Left lung (tissue), 10 donors: Measurements from ENCODE around the gene USP21. TPM values are rescaled to one million over a fixed set of nuclear protein-coding genes. Genes with fewer than 3 reads are reported as not detected.
A peak's percentile ranks its signal among the peaks of the same experiment; 100 is the strongest.

Experiments
- ATAC-seq: fragments of 200-7000 bp; cut with Tn5 transposase; one replicate; pipeline ENCODE4 v1.9.1; 2020; ENCODE audit warnings: moderate library complexity
- DNase-seq, 4 donors: peaks; one replicate each; pipeline ENCODE4 v3.0.0-alpha.2; 2013 to 2020
- H3K27ac ChIP-seq, 2 donors: fragments of 200-600 bp; sonication (generic) in 1 of 2; one replicate each; pipeline versions ENCODE4 v1.5.0 to v1.8.0; 2020 to 2021
- H3K27me3 ChIP-seq, 2 donors: fragments of 200-600 bp; sonication (generic) in 1 of 2; one replicate each; pipeline versions ENCODE4 v1.5.0 to v1.8.0; 2020 to 2021
- H3K36me3 ChIP-seq, 2 donors: fragments of 200-600 bp; sonication (generic) in 1 of 2; one replicate each; pipeline versions ENCODE4 v1.5.0 to v1.8.0; 2020 to 2021
- H3K4me1 ChIP-seq, 2 donors: fragments of 200-600 bp; one replicate each; pipeline ENCODE4 v1.8.0; 2021
- H3K4me3 ChIP-seq, 2 donors: fragments of 200-600 bp; sonication (generic) in 1 of 2; one replicate each; pipeline versions ENCODE4 v1.5.0 to v1.8.0; 2020 to 2021; ENCODE audit warnings: mild to moderate bottlenecking in 1 of 2
- H3K9me3 ChIP-seq, 2 donors: fragments of 200-600 bp; sonication (generic) in 1 of 2; one replicate each; pipeline versions ENCODE4 v1.5.0 to v1.8.0; 2020 to 2021
- intact Hi-C, 2 donors: fragments of 100-400 bp; cut with DNase I; formaldehyde crosslinking; loops; one replicate each; pipeline versions ENCODE4 v1.11.2 to v1.14.2; 2022
- polyA plus RNA-seq, 6 donors: library from polyadenylated mRNA; unstranded; fragments of 120-200 nt; gene quantifications; one replicate each; pipeline ENCODE4 v1.2.1, GENCODE V29; 2013; ENCODE audit not compliant: insufficient read length in 6 of 6
- total RNA-seq, 2 donors: library from RNA; stranded (reverse); fragmentation: NEBNext Ultra II Directional; extraction: Animal tissue kit (Norgen Biotek cat#: 25700); gene quantifications; one replicate each; pipeline ENCODE4 v1.2.1, GENCODE V29; 2021
- TF ChIP-seq, protein P1 (sequence below), 2 donors: fragments of 200-600 bp; sonication (generic) in 1 of 2; IDR thresholded peaks; one replicate each; pipeline versions ENCODE4 v1.5.0 to v1.8.0; 2021; ENCODE audit warnings: antibody characterized with exemption in 2 of 2
- donor health status: DM: no; HTN: yes; CAD: no.
- donor health status: DM: no; HTN: no; CAD: no.

USP21 gene
- total and polyA plus RNA-seq, 8 donors = 24.1 to 53.3 (median 45.5) TPM

DNA sequence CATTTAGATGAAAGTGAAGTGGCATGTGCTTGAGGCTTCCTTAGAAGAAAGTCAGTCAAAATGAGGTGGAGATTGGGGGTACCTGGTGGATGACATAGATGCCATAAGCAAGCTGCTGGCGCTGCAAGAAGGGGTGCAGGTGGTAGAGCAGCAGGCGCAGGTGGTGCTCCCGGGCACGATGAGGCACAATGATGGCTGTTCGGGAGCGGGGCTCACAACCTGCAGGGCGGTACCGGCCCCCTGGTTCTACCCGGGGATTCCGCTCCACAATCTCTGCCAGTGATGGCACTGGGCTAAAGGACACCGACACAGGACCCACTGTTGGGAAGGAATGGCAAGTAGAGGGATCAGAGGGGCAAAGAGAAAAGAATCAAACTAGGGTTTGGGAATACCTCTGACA is 15.6 kb downstream of the USP21 start:
- Histone ChIP-seq H3K9me3 (no peaks in the 10 kb centered on the region), H3K27me3 (no peaks in the 10 kb centered on the region), H3K4me3 (no peak overlapping the region), H3K4me1 (peaks cover 13 to 30% of the 10 kb centered on the region in 2 donors), H3K36me3 (peaks cover 0 to 58% of the 10 kb centered on the region in 2 donors), H3K27ac (no peak overlapping the region)
- DNase-seq = no peak
- TF ChIP-seq, protein P1, sequence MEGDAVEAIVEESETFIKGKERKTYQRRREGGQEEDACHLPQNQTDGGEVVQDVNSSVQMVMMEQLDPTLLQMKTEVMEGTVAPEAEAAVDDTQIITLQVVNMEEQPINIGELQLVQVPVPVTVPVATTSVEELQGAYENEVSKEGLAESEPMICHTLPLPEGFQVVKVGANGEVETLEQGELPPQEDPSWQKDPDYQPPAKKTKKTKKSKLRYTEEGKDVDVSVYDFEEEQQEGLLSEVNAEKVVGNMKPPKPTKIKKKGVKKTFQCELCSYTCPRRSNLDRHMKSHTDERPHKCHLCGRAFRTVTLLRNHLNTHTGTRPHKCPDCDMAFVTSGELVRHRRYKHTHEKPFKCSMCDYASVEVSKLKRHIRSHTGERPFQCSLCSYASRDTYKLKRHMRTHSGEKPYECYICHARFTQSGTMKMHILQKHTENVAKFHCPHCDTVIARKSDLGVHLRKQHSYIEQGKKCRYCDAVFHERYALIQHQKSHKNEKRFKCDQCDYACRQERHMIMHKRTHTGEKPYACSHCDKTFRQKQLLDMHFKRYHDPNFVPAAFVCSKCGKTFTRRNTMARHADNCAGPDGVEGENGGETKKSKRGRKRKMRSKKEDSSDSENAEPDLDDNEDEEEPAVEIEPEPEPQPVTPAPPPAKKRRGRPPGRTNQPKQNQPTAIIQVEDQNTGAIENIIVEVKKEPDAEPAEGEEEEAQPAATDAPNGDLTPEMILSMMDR (IDR thresholded peaks at IDR 0.05) = no peak
- no peak for ATAC-seq
- intact Hi-C loops = no loop called here

DNA sequence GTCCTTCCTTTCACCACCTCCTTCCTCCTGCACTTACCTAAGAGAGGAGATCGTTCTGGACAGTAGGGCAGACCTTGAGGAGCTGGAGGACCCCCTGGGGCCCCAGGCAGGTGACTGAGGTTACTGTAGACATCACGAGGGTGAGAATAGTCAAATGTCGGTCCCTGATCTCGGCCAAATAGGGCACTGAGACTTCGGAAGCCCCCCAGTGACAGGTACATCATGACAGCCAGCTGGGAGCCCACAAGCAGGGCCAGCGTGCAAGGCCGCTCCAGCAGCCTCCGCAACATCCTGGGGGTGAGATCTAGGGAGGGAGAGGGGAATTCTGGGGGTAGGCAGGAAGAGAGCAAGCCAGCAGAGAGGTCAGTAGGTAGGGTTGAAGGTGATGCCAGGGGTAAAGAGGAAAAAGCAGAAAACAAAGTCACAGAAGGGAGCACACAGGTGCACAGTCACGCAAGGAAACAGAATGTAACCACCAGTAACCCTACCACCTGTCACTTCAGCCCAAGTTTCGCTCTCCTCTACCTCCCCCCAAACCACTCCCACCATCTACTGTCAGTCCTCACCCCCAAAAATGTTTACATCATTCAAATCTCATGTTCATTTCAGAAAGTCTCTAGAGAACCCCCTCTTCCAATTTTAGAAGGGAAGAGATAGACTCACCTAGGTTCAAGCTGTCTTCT is 16.6 kb downstream of the USP21 start:
- DNase-seq (no peak), ATAC-seq (no peak)
- Histone ChIP-seq H3K27ac (no peak overlapping the region), H3K36me3 (peaks cover 0 to 48% of the 10 kb centered on the region in 2 donors), H3K4me3 (peak overlapping the region in 1 of 2 donors; percentile 81), H3K4me1 (peaks cover 13 to 30% of the 10 kb centered on the region in 2 donors), H3K9me3 (no peaks in the 10 kb centered on the region), H3K27me3 (no peaks in the 10 kb centered on the region)
- intact Hi-C loops = no loop called here
- TF ChIP-seq, protein P1 (IDR thresholded peaks at IDR 0.05) = no peak

DNA sequence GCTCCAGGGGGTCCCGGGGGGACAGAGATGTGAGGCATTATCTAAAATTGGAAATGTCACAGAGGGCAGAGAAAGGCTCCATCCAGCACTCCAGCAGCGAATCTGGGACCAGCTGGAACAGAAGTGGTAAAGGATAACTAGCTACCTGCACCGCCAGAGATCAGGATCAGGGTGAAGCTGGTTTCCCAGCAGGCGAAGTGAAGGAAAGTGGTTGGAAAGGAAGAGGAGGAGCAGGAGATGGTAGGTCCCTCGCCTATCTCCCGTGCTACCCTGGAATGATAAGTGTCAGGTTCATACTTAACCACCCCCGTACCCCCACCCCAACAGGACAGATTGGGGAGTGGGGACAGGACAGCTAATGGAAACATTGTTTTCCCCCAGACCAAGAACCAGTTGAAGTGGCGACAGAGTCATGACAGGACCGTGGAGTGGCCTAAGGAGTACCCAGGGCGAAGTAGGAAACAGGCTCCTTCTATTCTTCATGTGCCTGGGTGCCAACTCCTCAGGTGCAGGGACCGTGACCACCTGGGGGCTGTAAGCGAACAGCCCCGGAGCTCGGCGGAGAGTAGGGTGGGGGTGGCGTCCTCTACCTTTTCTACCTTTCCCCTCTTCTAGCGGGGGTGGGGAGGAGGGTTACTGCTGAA is 17.3 kb downstream of the USP21 start:
- Histone ChIP-seq H3K4me3 (peak overlapping the region; percentile 69 to 81), H3K27ac (peak overlapping the region; percentile 69 to 77), H3K4me1 (peaks cover 13 to 32% of the 10 kb centered on the region in 2 donors), H3K36me3 (peaks cover 0 to 42% of the 10 kb centered on the region in 2 donors), H3K9me3 (no peaks in the 10 kb centered on the region), H3K27me3 (no peaks in the 10 kb centered on the region)
- TF ChIP-seq, protein P1 (IDR thresholded peaks at IDR 0.05) = no peak
- intact Hi-C loops = no loop called here
- DNase-seq (no peak), ATAC-seq (peak; percentile 43)

DNA sequence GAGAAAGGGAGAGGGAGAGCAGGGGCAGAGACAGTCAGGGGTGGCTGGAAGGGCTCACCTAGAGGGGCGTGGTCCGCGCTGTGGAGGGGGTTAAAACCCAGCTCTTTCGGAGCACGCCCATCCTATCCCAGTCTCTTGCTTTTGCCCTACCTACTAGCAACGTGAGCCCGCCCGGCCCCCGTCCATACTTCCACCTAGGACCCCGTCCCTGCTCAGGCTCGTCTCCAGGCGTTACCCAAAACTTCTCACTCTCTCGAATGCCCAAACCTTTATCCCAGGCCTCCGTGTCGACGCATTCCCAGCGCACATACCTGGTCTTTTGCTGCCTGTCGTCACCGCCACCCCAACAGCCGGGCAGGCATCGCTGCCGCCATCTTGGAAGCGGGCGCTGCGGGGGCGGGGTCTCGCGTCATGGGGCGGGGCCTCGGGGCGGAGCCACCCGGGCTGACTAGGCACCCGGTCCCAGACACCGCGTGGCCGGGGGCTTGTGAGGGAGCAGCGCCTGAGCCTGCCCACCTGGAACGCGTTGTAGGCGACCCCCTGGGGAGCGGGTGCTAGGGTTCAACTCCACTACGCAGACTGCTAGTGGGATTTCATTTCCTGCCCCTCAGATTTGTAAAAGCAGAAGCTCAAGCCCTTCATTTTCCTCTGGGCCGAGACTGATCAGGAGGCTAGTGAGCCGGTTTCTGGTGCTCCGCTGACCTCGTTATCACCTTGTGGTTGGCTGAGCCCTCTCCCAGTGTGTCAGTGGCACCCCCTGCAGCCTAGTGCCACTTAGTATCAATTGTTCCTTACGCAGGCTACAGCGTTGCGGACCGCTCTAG is 18.0 kb downstream of the USP21 start, which contains the start of gene B4GALT3:
B4GALT3 (minus strand) TSS at position 396 of the 824 bp plus-strand sequence. CDS start 1,447 bp downstream, outside the sequence.
- Histone ChIP-seq H3K36me3 (peaks cover 0 to 34% of the 10 kb centered on the region in 2 donors), H3K27me3 (no peaks in the 10 kb centered on the region), H3K9me3 (no peaks in the 10 kb centered on the region), H3K27ac (peak within 1 kb of the TSS; percentile 69 to 77), H3K4me1 (peaks cover 13 to 40% of the 10 kb centered on the region in 2 donors), H3K4me3 (peak within 1 kb of the TSS; percentile 69 to 81)
- intact Hi-C loops = no loop called here
- DNase-seq (peak; percentile 83 to 99 (median 90)), ATAC-seq (peak; percentile 98)
- TF ChIP-seq, protein P1 (IDR thresholded peaks at IDR 0.05) = no peak

DNA sequence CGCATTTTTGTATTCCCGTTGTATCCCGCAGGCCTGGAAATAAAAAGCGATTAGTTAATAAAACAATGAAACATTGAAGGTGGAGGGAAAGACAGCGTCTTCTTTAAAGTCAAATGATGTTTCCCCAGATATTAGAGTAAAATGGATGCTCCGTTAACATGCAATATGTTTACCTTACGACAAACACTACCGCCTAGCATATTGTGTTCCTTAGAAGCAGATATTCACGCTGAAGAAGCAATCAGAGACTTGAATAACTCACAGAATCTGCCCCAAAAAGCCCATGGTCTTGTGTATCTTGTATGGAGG is 18.6 kb downstream of the USP21 start:
- Histone ChIP-seq H3K27me3 (no peaks in the 10 kb centered on the region), H3K36me3 (peaks cover 0 to 29% of the 10 kb centered on the region in 2 donors), H3K9me3 (no peaks in the 10 kb centered on the region), H3K27ac (peak overlapping the region; percentile 69 to 77), H3K4me1 (peaks cover 12 to 44% of the 10 kb centered on the region in 2 donors), H3K4me3 (peak overlapping the region; percentile 69 to 81)
- DNase-seq = no peak
- ATAC-seq = no peak
- intact Hi-C loops = no loop called here
- TF ChIP-seq, protein P1 (IDR thresholded peaks at IDR 0.05) = no peak
